Loucy (cell line): ENCODE data around the gene RERE.

ENCODE experiments used
- H2AFZ ChIP-seq: fragments of 200-600 bp; sonication (generic); 2 replicates; pipeline ENCODE4 v1.6.0; 2016; ENCODE audit warnings: antibody characterized with exemption, mild to moderate bottlenecking, low read length, moderate library complexity
- H3F3A ChIP-seq: fragments of 200-600 bp; 2 replicates; pipeline ENCODE4 v1.6.0; 2016; ENCODE audit warnings: antibody characterized with exemption, low read depth, mild to moderate bottlenecking
- H3K27me3 ChIP-seq: fragments of 200-600 bp; sonication (generic); 2 replicates; pipeline ENCODE4 v1.6.1; 2014; ENCODE audit warnings: low read length, mild to moderate bottlenecking; ENCODE audit not compliant: insufficient read depth, poor library complexity, severe bottlenecking
- H3K36me3 ChIP-seq: fragments of 200-600 bp; sonication (generic); 2 replicates; pipeline ENCODE4 v1.6.1; 2016; ENCODE audit warnings: low read length; ENCODE audit not compliant: insufficient read depth
- H3K4me1 ChIP-seq: fragments of 200-600 bp; sonication (generic); 2 replicates; pipeline ENCODE4 v1.5.1; 2014; ENCODE audit warnings: low read length, mild to moderate bottlenecking; ENCODE audit not compliant: insufficient read depth, poor library complexity, severe bottlenecking
- H3K4me2 ChIP-seq: fragments of 200-600 bp; sonication (generic); 2 replicates; pipeline ENCODE4 v1.6.0; 2014; ENCODE audit warnings: antibody characterized with exemption, low read length, low read depth, mild to moderate bottlenecking; ENCODE audit not compliant: poor library complexity, severe bottlenecking
- H3K4me3 ChIP-seq: fragments of 200-600 bp; sonication (generic); 2 replicates; pipeline ENCODE4 v1.5.1; 2014; ENCODE audit warnings: low read length, mild to moderate bottlenecking, mixed read lengths; ENCODE audit not compliant: poor library complexity, severe bottlenecking
- H3K79me2 ChIP-seq: fragments of 200-600 bp; sonication (generic); 2 replicates; pipeline ENCODE4 v1.6.1; 2014; ENCODE audit warnings: low read length; ENCODE audit not compliant: insufficient read depth
- H3K9ac ChIP-seq: fragments of 200-600 bp; sonication (generic); 2 replicates; pipeline ENCODE4 v1.6.0; 2014; ENCODE audit warnings: mild to moderate bottlenecking, low read depth, low read length, moderate library complexity; ENCODE audit not compliant: poor library complexity, severe bottlenecking
- H3K9me2 ChIP-seq: fragments of 200-600 bp; sonication (generic); replicated peaks from 2 replicates; pipeline ENCODE4 v1.6.1; 2016; ENCODE audit warnings: low read depth, low read length, mixed read lengths
- H3K9me3 ChIP-seq: fragments of 200-600 bp; sonication (generic); 2 replicates; pipeline ENCODE4 v1.6.1; 2014; ENCODE audit warnings: mild to moderate bottlenecking, antibody characterized with exemption, low read length, low read depth; ENCODE audit not compliant: insufficient read depth
- H4K20me1 ChIP-seq: fragments of 200-600 bp; sonication (generic); 2 replicates; pipeline ENCODE4 v1.6.0; 2014; ENCODE audit warnings: antibody characterized with exemption, low read length, mild to moderate bottlenecking; ENCODE audit not compliant: insufficient read depth, poor library complexity, severe bottlenecking
- CTCF ChIP-seq: fragments of 200-600 bp; sonication (generic); conservative IDR thresholded peaks from 2 replicates; pipeline ENCODE4 v1.5.1; 2014; ENCODE audit warnings: mild to moderate bottlenecking, antibody characterized with exemption, low read length
- EZH2phosphoT487 ChIP-seq: fragments of 200-600 bp; IDR thresholded peaks from 2 replicates; pipeline ENCODE4 v1.6.1; 2018; ENCODE audit warnings: antibody characterized with exemption, mild to moderate bottlenecking, moderate library complexity, borderline replicate concordance

Gene RERE

GRCh38 chr1:8841395-8841794 is 24.0 kb upstream of the RERE start:
- Histone ChIP-seq H3K36me3 (no peaks in the 10 kb centered on the region), H2AFZ (no peak overlapping the region), H3K4me2 (no peak overlapping the region), H3K79me2 (no peaks in the 10 kb centered on the region), H3K4me1 (no peaks in the 10 kb centered on the region), H3K4me3 (no peak overlapping the region), H3K27me3 (no peaks in the 10 kb centered on the region), H3F3A (no peaks in the 10 kb centered on the region), H4K20me1 (no peaks in the 10 kb centered on the region), H3K9ac (no peak overlapping the region), H3K9me3 (no peaks in the 10 kb centered on the region), H3K9me2 (no peaks in the 10 kb centered on the region)
- TF ChIP-seq EZH2phosphoT487 (no peak), CTCF (no peak)

- TF ChIP-seq EZH2phosphoT487 (no peak), CTCF (no peak)
- Histone ChIP-seq H3K9me3 (no peaks in the 10 kb centered on the region), H2AFZ (no peak overlapping the region), H3F3A (no peaks in the 10 kb centered on the region), H3K4me1 (no peaks in the 10 kb centered on the region), H3K4me3 (no peak overlapping the region), H4K20me1 (no peaks in the 10 kb centered on the region), H3K9me2 (no peaks in the 10 kb centered on the region), H3K79me2 (no peaks in the 10 kb centered on the region), H3K4me2 (no peak overlapping the region), H3K36me3 (no peaks in the 10 kb centered on the region), H3K9ac (no peak overlapping the region), H3K27me3 (no peaks in the 10 kb centered on the region)
These were observed 22.6 kb upstream of the RERE start for GRCh38 chr1:8839990-8840389.

GRCh38 chr1:8835941-8836643 is 18.7 kb upstream of the RERE start:
- Histone ChIP-seq H3K9me2 (no peaks in the 10 kb centered on the region), H3K4me2 (no peak overlapping the region), H3K79me2 (no peaks in the 10 kb centered on the region), H4K20me1 (no peaks in the 10 kb centered on the region), H3K9me3 (no peaks in the 10 kb centered on the region), H3F3A (no peaks in the 10 kb centered on the region), H3K36me3 (no peaks in the 10 kb centered on the region), H3K4me3 (no peak overlapping the region), H2AFZ (no peak overlapping the region), H3K9ac (no peak overlapping the region), H3K27me3 (no peaks in the 10 kb centered on the region), H3K4me1 (no peaks in the 10 kb centered on the region)
- no peak for TF ChIP-seq CTCF
- no peak for TF ChIP-seq EZH2phosphoT487
